Skin epidermis (tissue), 12 donors: ENCODE results near the gene AS3MT.
"Not testable (repeated sequence)": the region's sequence is repeated elsewhere in the genome, so short reads cannot be mapped to it uniquely, and the experiment has no call there.

Source experiments
- H3K27ac ChIP-seq, 21 experiments: fragments of 200-600 bp; sonication (generic) in 11 of 21; one replicate each; pipeline ENCODE4 v1.5.0; 2020; ENCODE audit warnings: mild to moderate bottlenecking in 3 of 21, inconsistent platforms in 2 of 21, moderate library complexity in 2 of 21
- H3K4me3 ChIP-seq, 7 experiments: fragments of 200-600 bp; sonication (generic) in 2 of 7; one replicate each; pipeline ENCODE4 v1.5.0; 2020; ENCODE audit warnings: inconsistent platforms in 2 of 7, mild to moderate bottlenecking in 2 of 7, moderate library complexity in 1 of 7

AS3MT gene

DNA sequence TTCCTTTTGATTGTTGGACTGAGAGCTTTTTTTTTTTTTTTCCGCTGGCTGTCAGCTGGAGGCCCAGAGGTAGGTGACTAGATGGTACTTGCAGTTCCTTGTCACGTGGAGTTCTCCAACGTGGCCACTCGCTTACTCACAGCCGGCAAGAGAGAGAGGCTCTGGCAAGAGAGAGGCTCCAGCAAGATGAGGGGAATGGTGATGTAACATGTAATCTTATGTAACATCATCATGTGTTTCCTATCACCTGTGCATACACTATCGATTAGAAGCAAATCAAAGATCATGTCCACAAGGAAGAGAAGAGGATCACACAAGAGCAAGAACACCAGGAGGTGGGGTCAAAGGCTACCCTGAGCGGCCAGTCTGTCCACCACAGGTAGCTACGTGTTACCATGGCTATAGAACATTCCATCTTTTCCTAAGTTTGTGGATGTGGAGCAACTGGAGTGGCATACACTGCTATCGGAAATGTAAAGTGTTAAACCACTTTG, 19.2 kb upstream of the AS3MT start:
- H3K27ac ChIP-seq, result peak overlapping the region in 3 of 21 experiments; percentile 3 to 17 (median 10)

DNA sequence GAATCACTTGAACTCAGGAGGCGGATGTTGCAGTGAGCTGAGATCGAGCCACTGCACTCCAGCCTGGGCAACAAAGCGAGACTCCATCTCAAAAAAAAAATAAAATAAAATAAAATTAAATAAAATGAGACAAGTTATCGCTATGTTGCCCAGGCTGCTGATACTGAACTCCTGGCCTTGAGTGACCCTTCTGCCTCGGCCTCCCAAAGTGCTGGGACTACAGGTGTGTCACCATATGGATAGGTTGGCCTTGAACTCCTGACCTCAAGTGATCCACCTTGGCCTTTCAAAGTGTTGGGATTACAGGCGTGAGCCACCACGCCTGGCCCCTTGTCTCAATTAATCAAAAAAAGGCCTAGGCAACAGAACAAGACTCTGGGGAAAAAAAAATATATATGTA, 16.0 kb upstream of the AS3MT start:
- not testable (repeated sequence) for H3K4me3 ChIP-seq, H3K27ac ChIP-seq

More for the DNA sequence above, 19.2 kb upstream of the AS3MT start:
- no peak overlapping the region for H3K4me3 ChIP-seq

DNA sequence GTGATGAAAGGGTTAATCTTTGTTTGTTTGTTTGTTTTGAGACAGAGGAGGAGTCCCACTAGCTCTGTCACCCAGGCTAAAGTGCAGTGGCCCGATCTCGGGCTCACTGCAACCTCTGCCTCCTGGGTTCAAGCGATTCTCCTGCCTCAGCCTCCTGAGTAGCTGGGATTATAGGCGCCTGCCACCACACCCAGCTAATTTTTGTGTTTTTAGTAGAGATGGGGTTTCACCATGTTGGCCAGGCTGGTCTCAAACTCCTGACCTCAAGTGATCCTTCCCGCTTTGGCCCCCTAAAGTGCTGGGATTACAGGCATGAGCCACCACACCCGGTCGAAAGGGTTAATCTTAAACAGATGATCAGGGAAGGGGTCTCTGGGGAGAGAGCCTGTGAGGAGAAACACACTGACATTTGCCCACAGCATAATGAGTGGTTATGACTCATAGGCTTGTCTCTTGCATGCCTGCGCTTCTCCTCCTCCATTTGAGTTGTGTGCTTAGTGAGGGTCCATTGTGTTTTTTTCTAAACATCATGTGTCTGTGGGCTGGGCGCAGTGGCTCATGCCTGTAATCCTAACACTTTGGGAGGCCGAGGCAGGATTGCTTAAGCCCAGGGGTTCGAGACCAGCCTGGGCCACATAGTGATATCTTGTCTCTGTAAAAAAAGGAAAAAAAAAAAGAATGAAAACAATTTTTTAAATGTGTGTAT, 13.4 kb upstream of the AS3MT start:
- H3K27ac ChIP-seq, result peak overlapping the region in 13 of 21 experiments; percentile 23 to 70 (median 42)
- not testable (repeated sequence) for H3K4me3 ChIP-seq

DNA sequence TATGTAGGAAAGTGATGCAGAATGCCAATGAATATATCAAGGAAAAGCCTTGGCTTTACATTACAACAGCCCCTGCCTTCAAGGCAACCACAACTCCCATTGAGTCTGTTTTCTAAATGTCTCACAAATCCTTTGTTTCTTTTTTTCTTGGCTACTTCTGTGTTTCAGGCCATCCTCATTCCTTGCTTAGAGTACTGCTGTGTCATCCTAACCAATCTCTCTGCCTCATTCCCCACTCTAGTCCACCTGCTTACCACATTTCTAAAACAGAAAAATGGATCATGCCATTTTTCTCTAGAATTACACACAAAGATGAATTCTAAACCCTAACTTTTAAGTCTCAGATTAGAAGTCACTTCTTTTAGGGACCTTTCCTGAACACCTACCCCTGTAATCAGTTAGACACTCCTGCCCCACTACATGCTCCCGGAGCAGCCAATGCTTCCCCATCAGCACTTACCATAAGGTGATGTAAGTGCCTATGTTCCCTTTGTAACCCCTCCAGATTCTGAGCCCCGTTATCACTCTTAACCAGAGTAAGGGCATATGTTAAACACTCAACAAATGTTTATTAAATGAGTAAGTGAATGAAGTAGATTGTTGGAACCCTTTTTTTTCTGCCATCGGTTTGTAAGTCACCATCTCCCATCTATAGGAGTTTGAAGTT, 12.4 kb upstream of the AS3MT start:
- no peak overlapping the region for H3K27ac ChIP-seq
- no peak overlapping the region for H3K4me3 ChIP-seq

DNA sequence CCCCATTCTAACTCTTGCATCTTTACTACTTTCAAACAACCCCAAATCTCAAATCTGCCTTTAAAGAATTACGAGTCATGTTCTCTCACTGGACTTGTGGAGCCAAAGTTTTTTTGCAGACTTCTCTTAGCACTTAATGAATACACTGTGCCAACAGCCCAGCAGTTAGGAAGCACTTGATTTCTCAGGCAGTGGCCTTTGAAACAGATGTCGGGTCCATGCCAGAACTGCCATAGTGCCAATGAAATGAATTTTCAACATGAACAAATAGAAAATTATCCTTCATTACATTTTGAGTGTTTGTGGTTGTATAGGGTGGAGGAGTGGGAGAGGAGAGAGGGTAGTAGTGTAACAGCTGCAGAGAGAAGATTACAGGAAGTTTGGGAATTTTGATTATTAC, 9.4 kb upstream of the AS3MT start:
- Histone ChIP-seq H3K27ac (no peak overlapping the region), H3K4me3 (no peak overlapping the region)

DNA sequence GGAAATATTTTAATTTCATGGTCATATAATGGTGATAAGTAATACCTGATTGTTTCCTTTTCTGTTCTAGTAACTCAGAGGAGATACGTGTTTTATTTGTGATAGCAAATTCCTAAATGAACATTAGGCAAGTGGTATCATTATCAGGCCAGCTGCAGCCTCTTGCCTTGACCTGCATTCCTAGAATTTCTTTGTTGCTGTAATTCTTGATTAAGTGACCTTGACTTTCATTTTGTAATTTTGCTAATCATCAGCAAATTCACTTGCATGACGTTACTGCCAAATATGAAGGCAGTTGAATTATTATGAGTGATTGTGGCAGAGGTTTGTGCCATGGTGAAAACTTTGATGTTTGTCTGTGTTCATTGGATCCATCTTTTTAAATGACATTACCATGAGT, 5.6 kb upstream of the AS3MT start:
- Histone ChIP-seq H3K27ac (no peak overlapping the region), H3K4me3 (no peak overlapping the region)

DNA sequence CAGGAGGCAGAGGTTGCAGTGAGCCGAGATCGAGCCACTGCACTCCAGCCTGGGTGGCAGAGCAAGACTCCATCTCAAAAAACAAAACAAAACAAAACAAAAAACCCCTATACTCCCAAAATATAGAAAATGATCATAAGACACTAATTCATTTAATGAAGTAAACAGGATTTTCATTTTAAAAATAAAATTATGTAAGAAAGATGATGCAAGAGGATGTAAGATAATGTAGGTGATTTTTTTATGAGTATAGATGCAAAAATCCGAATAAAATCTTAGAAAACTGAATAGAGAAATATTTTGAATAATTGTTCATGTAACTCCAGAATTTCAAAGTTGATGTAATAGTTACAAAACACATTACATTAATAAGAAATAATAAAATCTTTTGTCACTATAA, 3.6 kb upstream of the AS3MT start:
- Histone ChIP-seq H3K27ac (no peak overlapping the region), H3K4me3 (no peak overlapping the region)

DNA sequence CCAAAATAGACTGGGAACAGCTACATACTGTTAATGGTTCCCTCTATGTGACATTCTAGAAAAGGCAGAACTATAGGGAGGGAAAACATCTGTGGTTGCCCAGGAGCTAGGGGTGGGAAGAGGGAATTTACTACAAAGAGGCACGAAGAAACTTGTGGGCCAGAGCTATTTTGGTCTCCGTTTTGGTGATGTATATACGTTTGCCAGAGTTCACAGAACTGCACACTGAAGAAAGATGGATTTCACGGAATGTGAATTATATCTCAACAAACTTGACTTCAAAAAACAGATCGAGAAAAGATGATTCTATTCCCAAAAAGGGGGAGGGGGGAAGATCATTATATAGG, 386 bp upstream of the AS3MT start:
- peak overlapping the region in 3 of 21 experiments; percentile 45 to 64 (median 51) for H3K27ac ChIP-seq
- peak overlapping the region in 5 of 7 experiments; percentile 19 to 55 (median 32) for H3K4me3 ChIP-seq

DNA sequence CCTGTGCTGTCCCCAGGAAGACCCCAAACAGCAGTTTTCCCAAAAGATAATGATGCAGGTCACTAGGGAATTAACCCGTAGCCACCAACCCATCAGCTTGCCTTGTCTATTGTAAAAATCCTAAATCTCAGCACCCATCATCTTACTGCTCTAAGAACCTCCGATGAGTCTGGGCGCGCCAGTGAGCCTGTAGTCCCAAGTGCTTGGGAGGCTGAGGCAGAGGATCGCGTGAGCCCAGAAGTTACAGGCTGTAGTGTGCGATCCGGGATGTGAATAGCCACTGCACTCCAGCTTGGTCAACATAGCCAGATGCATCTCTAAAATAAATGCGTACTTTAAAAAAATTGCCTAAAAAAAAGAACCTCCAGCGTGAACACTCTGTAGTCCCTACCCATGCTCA, 951 bp downstream of the AS3MT start:
- peak overlapping the region in 3 of 7 experiments; percentile 27 to 55 (median 32) for H3K4me3 ChIP-seq
- no peak overlapping the region for H3K27ac ChIP-seq

DNA sequence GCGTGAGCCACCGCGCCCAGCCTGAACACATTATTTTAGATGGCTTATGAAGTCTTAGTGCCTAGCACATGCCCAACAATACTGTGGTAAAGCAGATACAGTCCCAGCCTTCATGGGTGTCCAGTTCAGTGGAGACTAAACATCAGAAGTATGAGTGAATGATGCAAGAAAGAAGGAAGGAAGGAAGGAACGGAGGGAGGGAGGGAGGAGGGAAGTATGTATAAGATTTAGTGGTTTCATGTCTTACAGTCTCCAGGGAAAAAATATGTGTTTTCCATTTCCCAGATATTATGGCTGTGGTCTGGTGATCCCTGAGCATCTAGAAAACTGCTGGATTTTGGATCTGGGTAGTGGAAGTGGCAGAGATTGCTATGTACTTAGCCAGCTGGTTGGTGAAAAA, 2.9 kb downstream of the AS3MT start:
- Histone ChIP-seq H3K27ac (no peak overlapping the region), H3K4me3 (no peak overlapping the region)

DNA sequence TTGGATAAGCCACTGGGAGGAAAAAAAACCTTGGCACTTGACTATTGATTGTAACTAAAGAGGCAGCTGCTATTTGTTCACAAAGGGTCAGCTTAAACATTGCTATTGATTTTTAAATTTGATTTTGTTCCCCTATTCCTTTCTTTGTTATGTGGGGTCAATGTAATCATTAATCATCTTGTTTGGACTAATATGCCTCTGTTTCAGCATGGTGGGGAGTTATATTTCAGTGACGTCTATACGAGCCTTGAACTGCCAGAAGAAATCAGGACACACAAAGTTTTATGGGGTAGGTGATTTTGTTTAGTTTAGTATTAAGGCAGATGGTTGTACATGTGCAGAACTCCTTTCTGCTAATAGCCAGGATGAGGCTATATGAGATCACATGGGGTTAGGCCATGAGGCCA, 7.5 kb downstream of the AS3MT start:
- H3K27ac ChIP-seq, result no peak overlapping the region
- H3K4me3 ChIP-seq, result no peak overlapping the region

DNA sequence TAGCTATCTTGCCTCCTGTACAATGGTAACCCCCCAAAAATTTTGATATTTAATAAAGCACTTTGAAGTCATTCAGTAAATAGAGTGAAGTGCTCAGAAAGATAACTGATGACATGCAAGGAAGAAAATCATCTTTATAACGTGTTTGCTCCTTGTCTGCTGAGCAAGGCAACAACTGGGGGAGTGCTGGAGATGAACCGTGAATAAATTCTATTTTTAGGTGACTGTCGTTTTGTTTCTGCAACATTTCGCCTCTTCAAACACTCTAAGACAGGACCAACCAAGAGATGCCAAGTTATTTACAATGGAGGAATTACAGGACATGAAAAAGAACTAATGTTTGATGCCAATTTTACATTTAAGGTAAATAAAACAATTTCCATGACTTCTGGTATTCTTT, 9.4 kb downstream of the AS3MT start:
- no peak overlapping the region for H3K27ac ChIP-seq

DNA sequence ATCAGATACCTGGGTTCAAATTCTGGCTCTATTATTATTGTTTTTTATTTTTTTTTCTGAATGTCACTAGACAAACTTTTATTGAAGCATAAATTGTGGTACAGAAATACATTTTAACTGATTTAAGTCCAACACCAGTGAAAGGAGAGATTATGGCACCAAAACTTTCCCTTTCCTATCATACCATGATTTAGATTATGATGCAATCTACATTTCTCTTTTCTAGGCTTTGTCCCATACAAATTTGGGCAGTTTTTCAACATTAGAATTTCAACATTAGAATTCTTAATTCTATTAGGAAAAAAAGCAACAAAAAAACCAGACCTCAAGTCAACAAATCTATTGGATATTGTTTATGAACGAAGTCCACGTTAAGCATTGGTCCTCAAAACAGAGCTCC, 11.0 kb downstream of the AS3MT start:
- Histone ChIP-seq H3K4me3 (no peak overlapping the region), H3K27ac (no peak overlapping the region)

More for the DNA sequence above, 9.4 kb downstream of the AS3MT start:
- H3K4me3 ChIP-seq, result no peak overlapping the region

DNA sequence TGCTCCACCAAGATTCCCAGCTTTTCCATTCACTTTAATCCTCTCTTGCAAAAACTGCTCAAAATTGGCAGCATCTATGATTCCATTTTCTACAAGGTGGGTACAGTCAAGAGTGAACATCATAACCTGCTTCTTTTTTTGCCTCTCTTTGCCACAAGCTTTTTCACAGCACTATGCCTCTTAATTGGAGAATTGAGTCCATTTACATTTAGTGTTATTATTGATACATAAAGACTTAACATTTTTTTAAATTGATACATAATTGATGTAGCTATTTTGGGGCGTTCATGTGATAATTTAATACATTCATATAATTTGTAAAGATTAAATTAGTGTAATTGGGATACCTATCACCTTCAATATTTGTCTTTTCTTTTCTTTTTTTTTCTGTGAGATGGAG, 18.8 kb downstream of the AS3MT start:
- no peak overlapping the region for H3K27ac ChIP-seq
- no peak overlapping the region for H3K4me3 ChIP-seq

DNA sequence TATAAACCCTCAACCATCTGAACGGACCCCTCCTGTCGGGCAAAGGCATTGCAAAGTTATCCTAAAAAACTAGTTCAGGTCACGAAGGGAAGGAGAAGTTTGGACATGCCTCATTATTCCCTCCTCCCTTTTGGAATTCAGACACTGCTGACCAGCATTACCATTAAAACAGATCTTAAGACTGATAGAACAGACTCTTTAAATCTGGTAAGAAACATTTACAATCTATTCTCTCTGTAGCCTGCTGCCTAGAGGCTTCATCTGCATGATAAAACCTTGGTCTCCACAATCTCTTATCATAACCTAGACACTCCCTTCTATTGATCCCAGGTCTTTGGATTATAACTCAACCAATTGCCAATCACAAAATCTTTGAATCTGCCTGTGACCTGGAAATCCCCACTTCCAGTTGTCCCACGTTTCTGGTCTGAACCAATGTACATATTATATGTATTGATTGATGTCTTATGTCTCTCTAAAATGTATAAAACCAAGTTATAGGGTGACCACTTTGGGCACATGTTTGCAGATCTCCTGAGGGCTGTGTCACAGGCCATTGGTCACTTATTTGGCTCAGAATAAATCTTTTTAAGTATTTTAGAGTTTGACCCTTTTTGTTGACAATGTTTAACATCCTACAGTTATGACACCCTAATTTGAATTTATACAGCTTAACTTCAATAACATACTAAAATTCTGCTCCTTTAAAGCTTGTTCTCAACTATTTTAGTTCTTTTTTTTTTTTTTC, 25.4 kb downstream of the AS3MT start:
- H3K27ac ChIP-seq, result no peak overlapping the region
- H3K4me3 ChIP-seq, result no peak overlapping the region

DNA sequence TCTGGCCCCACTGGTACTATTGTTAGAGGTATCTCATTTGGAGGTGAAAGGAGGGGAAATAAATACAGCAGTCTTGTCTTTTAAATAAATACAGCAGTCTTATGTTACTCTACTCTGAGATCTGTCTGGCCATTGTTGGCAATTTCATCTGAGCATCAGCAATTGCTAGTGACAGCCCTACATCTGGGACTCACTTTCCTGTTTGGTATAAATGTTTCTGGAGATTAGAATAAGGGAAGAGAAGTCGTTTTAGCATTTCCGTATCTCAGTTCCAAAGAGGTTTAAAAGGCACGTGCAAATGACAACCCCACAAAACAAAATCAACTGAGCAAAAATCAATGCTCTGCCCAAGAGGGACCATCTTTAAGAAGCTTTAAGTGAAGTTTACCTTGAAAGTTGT, 30.7 kb downstream of the AS3MT start:
- Histone ChIP-seq H3K4me3 (no peak overlapping the region), H3K27ac (no peak overlapping the region)

DNA sequence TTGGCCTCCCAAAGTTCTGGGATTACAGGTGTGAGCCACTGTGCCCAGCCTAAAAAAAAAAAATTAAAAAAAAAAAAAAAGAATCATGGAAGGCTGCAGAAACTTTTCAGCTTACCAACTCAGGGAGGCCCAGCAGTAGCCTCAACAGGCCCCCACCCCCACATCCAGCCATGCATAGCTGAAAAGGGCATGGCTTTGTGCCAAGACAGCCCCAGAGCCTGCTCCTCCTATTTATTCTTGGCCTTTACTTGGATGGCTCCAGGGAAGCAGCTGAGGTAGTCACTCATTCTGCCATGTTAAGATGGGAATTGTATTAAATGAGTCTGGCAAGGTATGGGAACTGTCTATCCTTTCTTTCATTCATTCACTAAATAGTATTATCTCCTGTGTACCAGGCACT, 35.1 kb downstream of the AS3MT start:
- Histone ChIP-seq H3K27ac (no peak overlapping the region), H3K4me3 (no peak overlapping the region)

DNA sequence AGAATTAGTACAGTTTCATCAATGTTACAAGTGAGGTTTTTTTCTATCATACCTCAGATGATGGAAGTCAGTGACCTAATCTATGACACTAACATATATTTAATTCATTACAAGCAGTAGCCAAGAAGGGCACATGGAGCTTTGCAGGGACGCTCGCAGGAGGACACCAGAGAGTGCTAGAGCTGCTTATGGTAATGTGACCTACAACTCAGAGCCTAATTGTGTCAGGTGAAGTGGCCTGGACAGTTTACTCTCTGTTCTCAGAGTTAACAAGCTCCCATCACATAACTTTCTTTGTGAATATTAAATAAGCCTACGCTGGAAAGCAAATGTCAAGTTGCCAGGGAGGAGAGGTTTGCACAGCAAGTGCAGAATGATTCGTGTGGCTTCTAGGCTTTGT, 37.2 kb downstream of the AS3MT start:
- Histone ChIP-seq H3K4me3 (no peak overlapping the region), H3K27ac (no peak overlapping the region)

DNA sequence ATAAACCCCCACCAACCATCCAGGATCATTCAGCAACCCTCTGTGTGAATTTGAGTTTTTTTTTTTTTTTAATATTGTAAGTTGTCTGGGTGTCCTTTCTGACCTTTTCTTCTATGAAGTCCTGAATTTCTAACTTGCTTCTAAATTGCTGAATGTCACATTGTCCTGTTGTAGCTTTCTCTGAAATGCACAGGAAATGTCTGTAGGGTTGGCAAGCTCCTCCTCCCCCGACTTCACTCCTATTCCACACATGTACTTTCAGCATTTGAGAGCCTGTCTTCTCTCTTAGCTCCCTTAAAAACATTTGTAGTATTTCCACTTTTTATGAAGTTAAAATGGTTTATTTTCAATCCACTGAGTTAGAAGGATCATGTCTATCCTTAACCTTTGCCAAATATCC, 45.5 kb downstream of the AS3MT start:
- no peak overlapping the region for H3K27ac ChIP-seq
- no peak overlapping the region for H3K4me3 ChIP-seq

DNA sequence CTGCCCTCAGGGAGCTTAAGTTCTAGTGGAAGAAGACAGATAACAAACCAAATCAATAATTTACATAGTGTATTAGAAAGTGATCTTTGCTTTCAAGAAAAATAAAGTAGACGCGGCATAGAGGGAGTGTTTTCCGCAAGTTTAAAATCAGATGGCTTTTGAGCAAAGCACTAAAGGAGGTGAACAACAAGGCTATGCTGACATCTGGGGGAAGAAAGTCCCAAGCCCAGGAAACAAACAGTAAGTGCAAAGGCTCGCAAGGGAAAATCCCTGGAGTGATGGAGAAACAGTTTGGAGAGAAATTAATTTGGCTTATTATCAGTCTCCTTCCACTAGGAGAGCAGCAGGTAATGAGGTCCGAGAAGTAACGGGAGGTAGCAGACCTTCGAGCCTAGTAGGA, 46.9 kb downstream of the AS3MT start:
- H3K4me3 ChIP-seq, result no peak overlapping the region
- no peak overlapping the region for H3K27ac ChIP-seq
